Astrocyte of the spinal cord (primary cell): ENCODE results near the gene SAT1.

Source experiments
- DNase-seq: peaks from one replicate; pipeline ENCODE4 v3.0.0; 2011; ENCODE audit warnings: low read depth, low spot score
- H3K4me3 ChIP-seq: 2 replicates; pipeline ENCODE4 v1.5.1; 2011; ENCODE audit warnings: low read depth, mild to moderate bottlenecking, low read length, moderate library complexity
- CTCF ChIP-seq: IDR thresholded peaks from 2 replicates; pipeline ENCODE4 v1.5.1; 2012; ENCODE audit warnings: low read depth, mild to moderate bottlenecking, low read length, inconsistent platforms
- in situ Hi-C: cut with HindIII; loops from 2 replicates; pipeline ENCODE4 v1.10.0; 2017; ENCODE audit warnings: low sequenced_read_pairs

The SAT1 gene

GRCh38 chrX:23745786-23746185 lies 37.2 kb upstream of the SAT1 start:
- DNase-seq = no peak
- TF ChIP-seq CTCF = no peak
- in situ Hi-C loops = no loop called here
- no peak overlapping the region for H3K4me3 ChIP-seq

GRCh38 chrX:23749129-23749528 lies 33.8 kb upstream of the SAT1 start:
- no peak for TF ChIP-seq CTCF
- DNase-seq = no peak
- in situ Hi-C loops = no loop called here
- H3K4me3 ChIP-seq = no peak overlapping the region

- no peak for TF ChIP-seq CTCF
- in situ Hi-C loops = no loop called here
- DNase-seq = no peak
- H3K4me3 ChIP-seq = no peak overlapping the region
Measured at GRCh38 chrX:23749576-23749975, 33.4 kb upstream of the SAT1 start.

GRCh38 chrX:23752740-23753415 lies 30.1 kb upstream of the SAT1 start:
- no peak for TF ChIP-seq CTCF
- H3K4me3 ChIP-seq = no peak overlapping the region
- peak; percentile 46 for DNase-seq
- in situ Hi-C loops = no loop called here

GRCh38 chrX:23754664-23755063 lies 28.3 kb upstream of the SAT1 start:
- in situ Hi-C loops = no loop called here
- TF ChIP-seq CTCF = no peak

GRCh38 chrX:23756165-23756564 lies 26.8 kb upstream of the SAT1 start:
- peak; percentile 54 for DNase-seq
- in situ Hi-C loops = no loop called here
- H3K4me3 ChIP-seq = no peak overlapping the region
- TF ChIP-seq CTCF = peak; percentile 48

More at GRCh38 chrX:23754664-23755063, 28.3 kb upstream of the SAT1 start:
- no peak for DNase-seq
- no peak overlapping the region for H3K4me3 ChIP-seq
